ENCODE data around the gene SRRM4.
"Not testable (repeated sequence)": the region's sequence is repeated elsewhere in the genome, so short reads cannot be mapped to it uniquely, and the experiment has no call there.

Gene SRRM4

GRCh38 chr12:119104969-119105368 is 123.6 kb downstream of the SRRM4 start:
- not testable (repeated sequence) for ATAC-seq

- TF ChIP-seq TOX (CRISPR knock-in tag; IDR thresholded peaks at IDR 0.05; ENCODE audit: borderline replicate concordance) (no peak), CSDC2 (CRISPR knock-in tag; IDR thresholded peaks at IDR 0.05) (no peak), ZFP30 (CRISPR knock-in tag; IDR thresholded peaks at IDR 0.05) (no peak), TCF4 (CRISPR knock-in tag; IDR thresholded peaks at IDR 0.05; ENCODE audit: borderline replicate concordance) (no peak), ZC3H10 (CRISPR knock-in tag; IDR thresholded peaks at IDR 0.05) (no peak), ARNTL (CRISPR knock-in tag; IDR thresholded peaks at IDR 0.05; ENCODE audit: borderline replicate concordance, low read depth) (no peak), CREB5 (CRISPR knock-in tag; IDR thresholded peaks at IDR 0.05; ENCODE audit: low read depth) (no peak), ZNF70 (CRISPR knock-in tag; IDR thresholded peaks at IDR 0.05) (no peak), ISL1 (CRISPR knock-in tag; IDR thresholded peaks at IDR 0.05) (no peak), TSHZ2 (CRISPR knock-in tag; IDR thresholded peaks at IDR 0.05) (no peak), CSRNP3 (CRISPR knock-in tag; IDR thresholded peaks at IDR 0.05) (no peak)
Observed at GRCh38 chr12:119113496-119113986, 132.2 kb downstream of the SRRM4 start.

GRCh38 chr12:119114294-119114693 is 133.0 kb downstream of the SRRM4 start:
- TF ChIP-seq PATZ1 (CRISPR knock-in tag; IDR thresholded peaks at IDR 0.05; ENCODE audit: borderline replicate concordance) (no peak), OSR1 (CRISPR knock-in tag; IDR thresholded peaks at IDR 0.05) (no peak), CSDC2 (CRISPR knock-in tag; IDR thresholded peaks at IDR 0.05) (no peak), RARB (CRISPR knock-in tag; IDR thresholded peaks at IDR 0.05) (no peak), TOX (CRISPR knock-in tag; IDR thresholded peaks at IDR 0.05; ENCODE audit: borderline replicate concordance) (no peak), ZFP30 (CRISPR knock-in tag; IDR thresholded peaks at IDR 0.05) (no peak), ESRRG (CRISPR knock-in tag; IDR thresholded peaks at IDR 0.05) (no peak), BACH2 (CRISPR knock-in tag; IDR thresholded peaks at IDR 0.05; ENCODE audit: borderline replicate concordance) (no peak), PPARA (CRISPR knock-in tag; IDR thresholded peaks at IDR 0.05; ENCODE audit: borderline replicate concordance) (no peak), TSHZ2 (CRISPR knock-in tag; IDR thresholded peaks at IDR 0.05) (no peak), ZNF70 (CRISPR knock-in tag; IDR thresholded peaks at IDR 0.05) (no peak), ARNTL (CRISPR knock-in tag; IDR thresholded peaks at IDR 0.05; ENCODE audit: borderline replicate concordance, low read depth) (no peak), ZFP3 (CRISPR knock-in tag; IDR thresholded peaks at IDR 0.05) (no peak), TCF4 (CRISPR knock-in tag; IDR thresholded peaks at IDR 0.05; ENCODE audit: borderline replicate concordance) (no peak), ZNF8 (CRISPR knock-in tag; IDR thresholded peaks at IDR 0.05) (no peak), SNAI2 (CRISPR knock-in tag; IDR thresholded peaks at IDR 0.05) (no peak)
- no peak for ATAC-seq

More at GRCh38 chr12:119113496-119113986, 132.2 kb downstream of the SRRM4 start:
- ATAC-seq = no peak

All from SK-N-SH treated with all-trans-retinoic acid at 6 μM for 48 hours (cell line).